SW 1271 (cell line): ENCODE results near the gene TPH1.

Experiments used
- DNase-seq, 2 experiments: peaks; one replicate each; lab custom pipeline; 2025; lab: John Stamatoyannopoulos, UW

TPH1 gene

DNA sequence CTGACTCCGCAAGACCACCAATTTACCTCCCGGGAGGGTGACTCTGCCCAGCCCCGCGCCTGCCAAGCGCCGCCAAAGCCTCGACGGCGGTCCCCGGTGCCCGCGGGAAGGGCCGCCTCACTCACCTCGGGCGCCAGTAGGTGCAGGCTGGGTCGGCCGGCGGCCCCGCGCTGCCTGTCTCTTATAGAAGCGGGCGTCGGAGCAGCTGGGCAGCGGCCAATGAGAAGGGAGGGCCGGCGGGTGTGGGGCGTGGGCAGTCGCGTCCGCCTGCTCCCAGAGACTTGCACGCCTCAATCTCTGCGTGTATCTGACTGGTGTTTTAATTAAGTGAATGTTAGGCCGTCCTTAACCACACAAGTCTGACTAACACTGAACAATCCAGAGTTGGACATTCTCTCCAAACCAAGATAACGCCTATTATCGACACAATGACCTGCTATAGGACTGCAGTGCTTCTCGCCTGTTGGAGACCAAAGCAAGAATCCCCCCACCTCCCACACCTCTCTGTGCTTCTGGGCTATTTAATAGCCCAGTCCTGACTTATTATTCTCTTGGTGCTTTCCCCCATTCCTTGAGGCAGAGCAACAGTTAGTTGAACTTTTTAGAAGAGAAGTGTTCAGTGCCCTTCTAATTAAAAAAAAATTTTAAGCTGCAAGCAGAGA is at the start of gene TPH1:
TPH1 (minus strand) TSS at position 154 of the 662 bp plus-strand sequence. CDS start 5,507 bp downstream, outside the sequence.
- DNase-seq: no peak

- DNase-seq: no peak
These were observed 47.9 kb upstream of the TPH1 start for GRCh38 chr11:18093959-18094358.

DNA sequence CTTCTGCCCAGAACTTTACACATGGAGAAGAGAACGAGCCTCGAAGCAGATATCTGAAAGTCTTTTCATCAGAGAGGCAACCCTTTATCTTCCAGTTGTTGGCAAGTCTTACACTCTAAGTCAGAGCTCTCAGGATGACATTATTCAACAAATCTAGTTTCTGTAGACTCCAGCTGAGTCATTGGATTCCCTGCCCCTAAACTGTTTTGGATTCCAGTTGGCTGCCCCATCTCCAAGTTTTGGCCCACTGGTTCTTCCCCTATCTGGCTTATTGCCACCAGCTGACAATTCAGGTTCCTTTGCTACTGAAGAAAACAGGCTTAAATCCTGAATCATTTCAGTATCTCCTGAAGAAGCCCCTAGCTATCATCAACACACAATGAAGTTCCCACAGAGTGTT is 45.7 kb upstream of the TPH1 start:
- DNase-seq: no peak

- no peak for DNase-seq
These were observed 42.9 kb upstream of the TPH1 start for GRCh38 chr11:18088966-18089365.

DNA sequence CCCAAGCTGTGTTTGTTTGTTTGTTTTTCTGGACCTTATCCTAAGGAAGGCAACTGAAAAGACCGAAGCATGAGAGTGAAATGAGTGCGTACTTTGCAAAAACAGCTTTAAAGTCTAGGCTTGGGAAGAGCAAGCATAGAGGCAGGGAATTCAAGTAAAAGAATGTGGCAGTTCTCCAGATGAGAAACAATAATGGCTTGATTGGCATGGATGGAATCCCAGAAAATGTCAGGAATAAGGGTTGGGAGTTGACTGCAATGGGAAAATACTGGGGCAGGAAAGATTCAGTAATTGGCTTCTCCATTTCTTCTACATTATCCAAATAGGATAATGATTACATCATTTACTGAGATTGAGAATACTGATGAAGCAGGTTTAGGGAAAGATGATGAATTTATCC is 42.3 kb upstream of the TPH1 start:
- DNase-seq: no peak

DNA sequence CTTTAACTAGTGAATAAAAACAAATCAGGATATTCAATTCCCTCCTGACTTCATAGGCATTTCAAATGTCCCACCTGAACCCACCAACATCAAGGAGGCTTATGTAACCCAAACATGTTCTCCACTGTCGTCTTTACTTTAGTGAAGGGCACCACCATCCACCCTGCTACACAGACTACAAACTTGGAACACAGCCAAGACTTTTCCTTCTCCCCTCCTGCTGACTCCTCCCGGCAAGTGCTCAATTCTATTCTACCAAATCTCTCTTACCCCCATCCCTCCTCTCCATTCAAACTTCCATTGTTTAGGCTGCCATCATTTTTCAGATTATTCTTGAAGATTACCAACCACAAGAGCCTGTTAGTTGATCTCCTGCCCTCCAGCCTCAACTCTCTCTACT is 35.5 kb upstream of the TPH1 start:
- DNase-seq: no peak

GRCh38 chr11:18080451-18080850 is 34.4 kb upstream of the TPH1 start:
- DNase-seq: no peak

GRCh38 chr11:18078909-18079308 is 32.8 kb upstream of the TPH1 start:
- no peak for DNase-seq

DNA sequence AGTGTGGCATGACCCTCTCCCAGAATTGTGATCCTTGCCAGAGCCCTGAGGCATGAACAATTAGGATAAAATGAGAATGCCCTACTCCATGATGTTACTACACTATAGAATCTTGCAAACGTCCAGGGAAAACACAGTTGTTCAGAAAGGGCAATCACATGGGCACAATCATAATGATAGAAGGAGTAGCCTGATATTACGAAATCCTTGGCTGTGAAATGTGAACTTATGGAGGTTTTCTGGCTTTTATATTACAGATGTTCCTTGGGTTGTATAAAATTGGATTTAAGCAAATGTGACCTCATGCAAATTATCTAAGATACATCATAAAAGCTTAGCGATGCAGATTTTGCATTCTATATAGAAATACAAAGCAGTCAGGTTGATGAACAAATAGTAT is 29.4 kb upstream of the TPH1 start:
- DNase-seq: no peak

- DNase-seq: no peak
These were observed 25.1 kb upstream of the TPH1 start for GRCh38 chr11:18071098-18071705.

DNA sequence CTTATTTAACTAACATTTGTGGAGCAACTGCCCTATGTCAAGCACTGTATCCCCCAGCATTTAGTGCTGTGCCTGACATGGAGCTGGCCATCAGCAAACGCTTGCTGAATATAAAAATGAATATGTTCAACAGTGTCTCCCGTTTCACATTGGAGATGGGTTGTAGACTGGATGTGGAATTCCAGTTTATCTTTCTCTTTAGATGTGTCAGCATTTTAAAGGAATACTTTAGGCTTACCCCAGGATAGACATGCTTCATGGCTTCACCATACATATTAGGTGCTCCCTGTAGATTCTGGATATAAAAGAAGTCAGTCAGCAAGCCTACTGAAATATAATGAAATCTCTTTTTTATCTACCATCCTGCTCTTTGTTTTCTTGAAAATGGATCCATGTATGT is 21.3 kb upstream of the TPH1 start:
- DNase-seq: no peak

- DNase-seq: no peak
These were observed 20.6 kb upstream of the TPH1 start for GRCh38 chr11:18066626-18067025.

GRCh38 chr11:18065572-18065971 is 19.5 kb upstream of the TPH1 start:
- DNase-seq: no peak

DNA sequence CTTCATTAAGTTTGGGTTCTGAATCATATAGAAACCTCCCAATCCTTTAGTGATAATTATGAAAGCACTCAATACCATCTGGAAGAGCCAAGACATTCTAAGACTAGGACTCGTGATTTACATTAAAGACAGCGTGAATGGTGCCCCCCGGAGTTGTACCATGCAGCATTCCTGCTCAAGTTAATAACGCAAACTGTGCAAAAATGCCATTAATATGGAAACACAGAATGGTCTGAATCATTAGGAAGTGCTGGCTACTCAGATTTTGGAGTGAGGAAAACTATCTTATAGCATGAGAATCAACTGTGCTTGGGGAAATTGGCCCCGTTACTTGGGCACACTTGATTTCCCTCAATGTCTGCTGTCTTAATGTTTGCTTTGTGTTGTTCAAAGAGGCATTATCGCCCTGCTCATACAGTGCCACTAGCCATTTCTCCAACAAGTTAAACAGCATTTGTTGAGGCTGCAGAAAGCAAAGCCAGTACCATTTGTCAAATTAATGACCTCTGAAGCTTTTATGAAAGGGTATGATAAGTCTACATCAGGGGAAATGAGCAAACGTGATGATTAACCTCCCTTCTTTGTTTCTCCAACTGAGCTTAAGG is 18.5 kb upstream of the TPH1 start:
- DNase-seq: no peak

GRCh38 chr11:18063862-18064434 is 17.9 kb upstream of the TPH1 start:
- no peak for DNase-seq

GRCh38 chr11:18063125-18063524 is 17.1 kb upstream of the TPH1 start:
- no peak for DNase-seq

GRCh38 chr11:18061351-18061750 is 15.3 kb upstream of the TPH1 start:
- DNase-seq: no peak

DNA sequence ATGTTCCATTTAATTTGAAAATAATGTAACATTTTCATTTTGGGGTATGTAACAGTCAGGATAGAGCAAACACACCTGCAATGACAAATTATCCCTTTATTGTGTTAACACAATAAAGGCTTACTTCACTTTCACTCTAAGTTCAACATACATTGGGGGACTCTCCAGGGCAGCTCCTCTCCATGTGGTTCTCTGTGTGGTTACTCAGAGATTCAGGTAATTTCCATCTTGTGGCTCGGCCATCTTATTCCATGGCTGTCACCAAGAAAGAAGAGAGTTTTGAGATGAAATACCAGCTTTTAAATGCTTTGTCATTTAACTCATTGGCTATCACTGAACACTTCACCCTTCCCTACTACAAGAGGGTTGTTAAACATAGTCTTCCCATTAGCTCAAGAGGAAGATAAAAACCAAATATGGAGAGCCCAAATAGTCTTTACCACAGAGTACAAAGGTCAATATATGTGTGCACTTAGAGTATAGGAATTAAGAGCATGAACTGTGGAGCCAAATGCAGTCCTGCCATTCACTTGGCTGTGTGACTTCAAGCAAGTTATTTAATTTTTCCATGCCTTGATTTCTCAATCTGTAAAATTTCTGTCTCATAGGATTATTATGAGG is 10.6 kb upstream of the TPH1 start:
- no peak for DNase-seq

DNA sequence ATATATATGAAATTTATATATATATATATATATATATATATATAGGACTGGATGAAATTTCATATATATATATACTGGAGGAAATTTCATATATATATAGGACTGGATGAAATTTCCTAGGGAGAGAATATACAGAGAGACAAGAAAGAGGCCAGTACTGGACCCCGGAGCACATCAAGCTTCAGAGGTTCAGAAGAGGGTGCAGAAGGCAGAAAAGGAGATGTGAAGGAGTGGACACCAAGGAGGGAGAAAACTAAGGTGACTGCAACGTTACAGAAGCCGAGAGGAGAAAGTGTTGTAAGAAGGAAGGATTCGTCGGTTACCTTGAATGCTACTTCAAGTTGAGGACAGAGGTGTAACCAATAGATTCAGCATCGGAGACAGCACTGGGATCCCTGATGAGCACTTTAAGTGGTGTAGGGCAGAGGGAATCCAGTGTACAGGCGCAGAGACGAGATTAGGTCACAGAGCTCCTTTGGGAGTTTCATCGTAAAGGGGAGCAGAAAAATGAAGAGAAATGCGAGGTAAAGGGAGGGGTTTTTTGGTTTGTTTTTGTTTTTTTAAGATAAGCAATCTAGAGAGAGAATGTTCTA is 8.5 kb upstream of the TPH1 start:
- no peak for DNase-seq

- no peak for DNase-seq
These were observed 4.8 kb upstream of the TPH1 start for GRCh38 chr11:18050848-18051247.

DNA sequence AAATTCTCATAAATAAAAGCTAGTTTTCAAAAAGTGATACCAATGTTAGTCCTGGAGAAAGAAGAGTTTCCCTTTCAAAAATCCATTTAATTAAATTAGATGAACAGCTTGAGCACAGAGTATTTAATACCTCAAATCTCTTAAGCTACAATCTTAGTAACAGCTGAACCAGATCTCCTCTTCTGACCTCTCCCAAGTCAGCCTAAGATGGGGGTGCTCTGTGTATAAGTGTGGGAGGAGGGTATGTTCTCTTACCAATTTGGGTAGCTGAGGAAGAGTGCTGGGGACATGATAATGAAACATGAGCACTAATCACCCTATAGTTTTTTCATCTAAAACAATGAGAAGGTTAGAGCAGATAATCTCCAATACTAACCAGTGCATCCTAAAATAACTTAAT is 9.6 kb downstream of the TPH1 start:
- DNase-seq: no peak

- no peak for DNase-seq
These were observed 18.6 kb downstream of the TPH1 start for GRCh38 chr11:18027475-18027874.
